ENCODE data around the gene PHOX2A. TPM values are rescaled to one million over a fixed set of nuclear protein-coding genes. Genes with fewer than 3 reads are reported as not detected.

The PHOX2A gene
- total RNA-seq, 1 donor from 2014 or later: not detected

DNA sequence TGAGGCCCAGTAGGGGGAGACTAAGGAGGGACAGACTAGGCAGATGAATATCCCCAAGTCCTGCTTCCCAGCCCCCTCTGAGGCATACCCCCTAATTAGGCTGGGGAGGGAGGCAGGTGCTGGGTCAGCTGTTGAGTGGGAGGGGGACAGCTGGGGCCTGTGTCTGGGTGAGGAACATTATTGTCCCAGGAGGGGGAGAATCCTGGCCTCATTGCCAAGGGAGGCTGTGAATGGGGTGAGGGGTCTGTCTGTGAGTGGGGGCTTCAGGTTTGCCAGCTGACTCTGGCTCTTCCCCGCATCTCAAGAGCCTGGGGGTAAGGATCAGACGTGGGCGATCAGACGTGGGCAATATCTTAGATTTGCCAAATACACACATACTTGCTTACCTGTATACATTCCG is 17.3 kb downstream of the PHOX2A start:
- Histone ChIP-seq H3K27ac (no peak overlapping the region), H3K9me3 (no peaks in the 10 kb centered on the region), H3K27me3 (ENCODE audit: low read depth) (no peaks in the 10 kb centered on the region), H3K4me1 (peaks cover 23% of the 10 kb centered on the region), H3K36me3 (peaks cover 49% of the 10 kb centered on the region), H3K4me3 (no peak overlapping the region)
- TF ChIP-seq, protein P1, sequence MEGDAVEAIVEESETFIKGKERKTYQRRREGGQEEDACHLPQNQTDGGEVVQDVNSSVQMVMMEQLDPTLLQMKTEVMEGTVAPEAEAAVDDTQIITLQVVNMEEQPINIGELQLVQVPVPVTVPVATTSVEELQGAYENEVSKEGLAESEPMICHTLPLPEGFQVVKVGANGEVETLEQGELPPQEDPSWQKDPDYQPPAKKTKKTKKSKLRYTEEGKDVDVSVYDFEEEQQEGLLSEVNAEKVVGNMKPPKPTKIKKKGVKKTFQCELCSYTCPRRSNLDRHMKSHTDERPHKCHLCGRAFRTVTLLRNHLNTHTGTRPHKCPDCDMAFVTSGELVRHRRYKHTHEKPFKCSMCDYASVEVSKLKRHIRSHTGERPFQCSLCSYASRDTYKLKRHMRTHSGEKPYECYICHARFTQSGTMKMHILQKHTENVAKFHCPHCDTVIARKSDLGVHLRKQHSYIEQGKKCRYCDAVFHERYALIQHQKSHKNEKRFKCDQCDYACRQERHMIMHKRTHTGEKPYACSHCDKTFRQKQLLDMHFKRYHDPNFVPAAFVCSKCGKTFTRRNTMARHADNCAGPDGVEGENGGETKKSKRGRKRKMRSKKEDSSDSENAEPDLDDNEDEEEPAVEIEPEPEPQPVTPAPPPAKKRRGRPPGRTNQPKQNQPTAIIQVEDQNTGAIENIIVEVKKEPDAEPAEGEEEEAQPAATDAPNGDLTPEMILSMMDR (IDR thresholded peaks at IDR 0.05): no peak
- no peak for ATAC-seq
- intact Hi-C loops (cut with DNase I): no loop called here
- no peak for DNase-seq

DNA sequence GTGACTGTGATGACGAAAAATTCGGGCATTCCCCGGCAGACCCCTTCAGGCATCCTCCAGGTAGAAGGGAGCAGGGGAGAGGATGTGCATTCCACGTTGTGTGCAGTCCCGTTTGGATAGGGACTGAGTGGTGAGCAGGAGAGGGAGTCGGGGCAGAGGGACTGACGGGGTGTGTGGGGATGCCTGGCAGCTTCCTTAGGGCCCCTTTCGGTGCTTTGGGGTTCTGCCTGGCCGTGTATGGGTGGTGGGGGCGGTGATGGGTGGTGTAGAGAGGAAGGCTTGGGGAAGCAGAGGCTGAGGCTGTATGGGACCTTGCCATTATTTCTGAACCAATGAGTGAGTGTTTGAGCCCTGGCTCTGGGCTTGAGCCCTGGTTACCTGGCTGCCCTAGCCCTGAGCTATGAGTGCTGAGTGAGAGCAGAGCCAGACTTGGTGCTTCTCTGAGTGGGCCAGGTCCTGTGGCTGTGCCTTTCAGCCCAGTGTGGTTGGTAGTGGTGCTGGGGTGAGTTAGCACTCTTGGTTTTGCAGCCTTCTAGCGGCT is 18.5 kb downstream of the PHOX2A start:
- Histone ChIP-seq H3K36me3 (peaks cover 37% of the 10 kb centered on the region), H3K27ac (peak overlapping the region; percentile 95), H3K4me1 (peaks cover 25% of the 10 kb centered on the region), H3K27me3 (ENCODE audit: low read depth) (no peaks in the 10 kb centered on the region), H3K4me3 (peak overlapping the region; percentile 81), H3K9me3 (no peaks in the 10 kb centered on the region)
- ATAC-seq: no peak
- TF ChIP-seq, protein P1 (IDR thresholded peaks at IDR 0.05): no peak
- DNase-seq: peak; percentile 43
- intact Hi-C loops (cut with DNase I): no loop called here

DNA sequence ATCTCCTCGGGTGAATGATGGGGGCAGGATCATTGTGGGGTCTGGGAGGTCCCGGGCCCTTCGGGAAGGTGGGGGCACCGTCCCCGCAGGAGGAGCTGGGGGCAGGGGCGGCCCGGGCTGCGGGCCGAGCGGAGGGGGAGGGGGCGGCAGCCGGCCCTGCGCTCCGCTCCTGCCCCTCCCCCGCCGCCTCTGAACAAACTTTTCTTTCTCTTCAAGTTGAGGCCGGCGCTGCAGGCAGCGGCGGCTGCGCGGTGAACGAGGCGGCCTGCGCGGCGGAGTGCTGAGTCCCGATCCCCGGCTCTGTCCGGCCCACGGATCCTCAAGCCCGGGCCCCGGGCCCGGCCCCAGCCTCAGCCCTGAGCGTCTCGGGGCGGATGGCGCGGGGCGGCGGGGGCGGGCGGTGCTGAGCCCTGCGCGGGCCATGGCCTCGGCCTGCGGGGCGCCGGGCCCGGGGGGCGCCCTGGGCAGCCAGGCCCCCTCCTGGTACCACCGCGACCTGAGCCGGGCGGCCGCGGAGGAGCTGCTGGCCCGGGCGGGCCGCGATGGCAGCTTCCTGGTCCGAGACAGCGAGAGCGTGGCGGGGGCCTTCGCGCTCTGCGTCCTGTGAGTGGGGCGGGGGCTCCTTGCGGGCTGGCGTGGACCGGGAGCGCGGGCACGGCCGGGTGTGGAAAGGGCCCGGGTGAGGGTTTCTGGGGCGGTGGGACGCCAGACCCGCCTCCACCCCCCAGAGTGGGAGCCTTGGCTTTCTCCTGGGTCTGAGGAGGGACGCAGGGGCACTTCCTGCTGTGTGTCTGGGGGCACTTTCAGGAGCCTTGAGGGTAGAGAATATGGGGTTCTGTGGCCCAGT is 19.2 kb downstream of the PHOX2A start, which contains the start of gene INPPL1:
TSS of gene INPPL1 (plus strand) at position 204 of the 847 bp plus-strand sequence. CDS start at position 422, 218 bp downstream.
- H3K36me3 ChIP-seq: peaks cover 30% of the 10 kb centered on the region
- peak within 1 kb of the TSS; percentile 81 for H3K4me3 ChIP-seq
- TF ChIP-seq, protein P1 (IDR thresholded peaks at IDR 0.05): no peak
- H3K9me3 ChIP-seq: no peaks in the 10 kb centered on the region
- H3K4me1 ChIP-seq: peaks cover 25% of the 10 kb centered on the region
- peak within 1 kb of the TSS; percentile 95 for H3K27ac ChIP-seq
- intact Hi-C loops (cut with DNase I): no loop called here
- ATAC-seq: peak; percentile 0 to 7
- peak; percentile 73 for DNase-seq
- no peaks in the 10 kb centered on the region for H3K27me3 ChIP-seq (ENCODE audit: low read depth)

DNA sequence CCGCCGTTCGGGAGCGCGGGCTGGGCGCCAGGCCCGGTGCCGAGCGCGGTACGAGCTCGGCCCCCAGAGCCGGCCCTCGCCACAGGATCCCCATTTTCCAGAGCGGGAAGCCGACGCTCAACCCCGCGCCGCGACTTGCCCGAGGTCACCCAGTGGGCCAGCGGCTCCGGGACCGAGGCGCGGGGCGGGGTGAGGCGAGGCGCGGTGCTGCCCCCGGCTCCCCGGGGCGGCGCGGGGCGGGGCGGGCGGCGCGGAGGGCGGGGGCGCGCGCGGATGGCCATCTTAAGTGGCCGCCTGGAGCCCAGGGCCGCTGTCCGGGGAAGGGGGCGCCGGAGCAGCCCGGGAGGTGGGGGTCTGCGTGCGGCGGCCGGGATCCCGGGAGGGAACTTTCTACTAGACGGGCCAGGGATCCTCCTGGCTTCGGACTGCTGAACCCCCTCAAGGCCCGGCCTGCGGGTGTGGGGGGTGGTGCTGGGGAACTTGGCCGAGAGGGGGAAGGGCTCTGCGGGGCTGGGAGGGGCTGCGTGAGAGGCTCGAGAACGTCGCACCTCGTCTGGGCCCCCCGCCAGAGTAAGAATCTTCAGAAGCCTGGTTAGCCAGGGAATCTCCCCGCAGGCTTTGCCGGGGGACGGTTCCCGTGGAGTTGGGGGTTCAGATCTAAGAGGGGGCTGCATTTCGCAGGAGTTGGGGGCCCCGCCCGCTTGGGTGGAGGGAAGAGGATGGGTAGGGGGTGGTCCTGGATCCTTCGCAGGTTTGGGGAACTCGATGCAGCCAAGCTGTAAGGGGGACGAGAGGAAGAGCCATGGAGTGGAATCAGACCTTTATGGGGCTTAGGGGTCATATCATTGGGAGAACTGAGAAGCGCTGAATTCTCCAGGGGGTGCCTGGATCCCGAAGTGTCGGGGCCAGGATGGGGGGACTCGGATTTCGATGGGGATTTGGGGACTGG is 20.1 kb downstream of the PHOX2A start:
- Histone ChIP-seq H3K36me3 (peaks cover 21% of the 10 kb centered on the region), H3K4me3 (peak overlapping the region; percentile 81), H3K4me1 (peaks cover 25% of the 10 kb centered on the region), H3K9me3 (no peaks in the 10 kb centered on the region), H3K27ac (peak overlapping the region; percentile 95), H3K27me3 (ENCODE audit: low read depth) (no peaks in the 10 kb centered on the region)
- peak; percentile 86 for ATAC-seq
- intact Hi-C loops (cut with DNase I): no loop called here
- TF ChIP-seq, protein P1 (IDR thresholded peaks at IDR 0.05): no peak
- peak; percentile 83 for DNase-seq

Measured in lower lobe of right lung (tissue), 2 donors.